HEK293 (cell line): ENCODE data around the gene SLC25A45.

Source experiments
- CTCF ChIA-PET: fragments of 350-600 bp; formaldehyde crosslinking; extraction: SDS; loops from one replicate; lab custom pipeline; 2021; ENCODE audit warnings: antibody characterized with exemption; lab: Yijun Ruan, JAX
- POLR2A ChIA-PET: fragments of 300-600 bp; formaldehyde crosslinking; extraction: SDS; loops from one replicate; lab custom pipeline; 2020; ENCODE audit warnings: antibody characterized with exemption, inconsistent platforms; lab: Yijun Ruan, JAX
- H3K27ac ChIP-seq: fragments of 200-500 bp; sonication (Bioruptor generic); 2 replicates; pipeline ENCODE4 v1.5.1; 2014; ENCODE audit warnings: low read depth, low read length, control low read depth, inconsistent platforms; ENCODE audit errors: extremely low read depth
- H3K36me3 ChIP-seq, 2 experiments: fragments of 200-500 bp in 1 of 2; sonication (Bioruptor generic) in 1 of 2; 1 replicate in 1 of 2; 2 replicates in 1 of 2; pipeline ENCODE4 v1.5.1; 2014 to 2017; ENCODE audit warnings: inconsistent platforms in 2 of 2, low read length in 2 of 2; ENCODE audit not compliant: control insufficient read depth in 2 of 2, insufficient read depth in 1 of 2
- H3K4me1 ChIP-seq: fragments of 200-500 bp; sonication (Bioruptor generic); 2 replicates; pipeline ENCODE4 v1.5.1; 2014; ENCODE audit warnings: mild to moderate bottlenecking, low read length, inconsistent platforms; ENCODE audit not compliant: control insufficient read depth, insufficient read depth
- H3K4me3 ChIP-seq: 2 replicates; pipeline ENCODE4 v1.5.1; 2011; ENCODE audit warnings: low read depth, mild to moderate bottlenecking, control low read depth, low read length, moderate library complexity
- H3K9me3 ChIP-seq: fragments of 200-500 bp; sonication (Bioruptor generic); 2 replicates; pipeline ENCODE4 v1.5.1; 2014; ENCODE audit warnings: low read depth, low read length, inconsistent platforms; ENCODE audit not compliant: control insufficient read depth, insufficient read depth
- BCL11B ChIP-seq: fragments of 450-650 bp; formaldehyde crosslinking; IDR thresholded peaks from 2 replicates; pipeline ENCODE4 v1.5.1; 2016; ENCODE audit warnings: low read depth, missing biosample characterization, missing genetic modification characterization
- IKZF3 ChIP-seq: fragments of 450-650 bp; IDR thresholded peaks from 2 replicates; pipeline ENCODE4 v1.5.0; 2018; ENCODE audit warnings: missing biosample characterization, mild to moderate bottlenecking, missing genetic modification characterization, moderate library complexity
- KLF1 ChIP-seq: fragments of 450-650 bp; formaldehyde crosslinking; IDR thresholded peaks from 2 replicates; pipeline ENCODE4 v1.5.1; 2016; ENCODE audit warnings: missing biosample characterization, missing genetic modification characterization
- KLF10 ChIP-seq: fragments of 450-650 bp; IDR thresholded peaks from 2 replicates; pipeline ENCODE4 v1.5.1; 2018; ENCODE audit warnings: missing biosample characterization, mild to moderate bottlenecking, missing genetic modification characterization
- KLF16 ChIP-seq: fragments of 450-650 bp; formaldehyde crosslinking; IDR thresholded peaks from 2 replicates; pipeline ENCODE4 v1.5.1; 2017; ENCODE audit warnings: missing biosample characterization, missing genetic modification characterization
- KLF17 ChIP-seq: fragments of 450-650 bp; formaldehyde crosslinking; IDR thresholded peaks from 2 replicates; pipeline ENCODE4 v1.5.1; 2016; ENCODE audit warnings: missing biosample characterization, missing genetic modification characterization
- KLF9 ChIP-seq: fragments of 450-650 bp; formaldehyde crosslinking; IDR thresholded peaks from 2 replicates; pipeline ENCODE4 v1.5.1; 2016; ENCODE audit warnings: missing biosample characterization, missing genetic modification characterization, low read depth
- MYNN ChIP-seq: fragments of 450-650 bp; formaldehyde crosslinking; IDR thresholded peaks from 2 replicates; pipeline ENCODE4 v1.5.1; 2016; ENCODE audit warnings: missing biosample characterization, missing genetic modification characterization, borderline replicate concordance
- OSR2 ChIP-seq: fragments of 450-650 bp; formaldehyde crosslinking; IDR thresholded peaks from 2 replicates; pipeline ENCODE4 v1.5.1; 2016; ENCODE audit warnings: missing biosample characterization, missing genetic modification characterization
- PRDM1 ChIP-seq: fragments of 450-650 bp; formaldehyde crosslinking; IDR thresholded peaks from 2 replicates; pipeline ENCODE4; 2016; ENCODE audit warnings: missing biosample characterization, missing genetic modification characterization
- RBAK ChIP-seq: fragments of 450-650 bp; formaldehyde crosslinking; IDR thresholded peaks from 2 replicates; pipeline ENCODE4 v1.5.1; 2016; ENCODE audit warnings: missing biosample characterization, missing genetic modification characterization
- SP7 ChIP-seq: fragments of 450-650 bp; formaldehyde crosslinking; IDR thresholded peaks from 2 replicates; pipeline ENCODE4 v1.5.1; 2016; ENCODE audit warnings: missing biosample characterization, missing genetic modification characterization
- TCF7L2 ChIP-seq: IDR thresholded peaks from 2 replicates; pipeline ENCODE4 v1.6.1; 2011; ENCODE audit warnings: low read depth, mild to moderate bottlenecking, inconsistent platforms, low read length, moderate library complexity, borderline replicate concordance
- ZBTB1 ChIP-seq: fragments of 450-650 bp; formaldehyde crosslinking; IDR thresholded peaks from 2 replicates; pipeline ENCODE4 v1.5.1; 2016; ENCODE audit warnings: missing biosample characterization, missing genetic modification characterization
- ZBTB17 ChIP-seq: fragments of 450-650 bp; formaldehyde crosslinking; IDR thresholded peaks from 2 replicates; pipeline ENCODE4 v1.5.1; 2016; ENCODE audit warnings: missing biosample characterization, missing genetic modification characterization
- ZBTB20 ChIP-seq: fragments of 450-650 bp; formaldehyde crosslinking; IDR thresholded peaks from 2 replicates; pipeline ENCODE4 v1.5.1; 2016; ENCODE audit warnings: missing biosample characterization, missing genetic modification characterization
- ZBTB8A ChIP-seq: fragments of 450-650 bp; formaldehyde crosslinking; IDR thresholded peaks from 2 replicates; pipeline ENCODE4 v1.5.1; 2016; ENCODE audit warnings: missing biosample characterization, missing genetic modification characterization
- ZNF10 ChIP-seq: fragments of 450-650 bp; formaldehyde crosslinking; IDR thresholded peaks from 2 replicates; pipeline ENCODE4 v1.5.1; 2017; ENCODE audit warnings: missing biosample characterization, missing genetic modification characterization
- ZNF311 ChIP-seq: fragments of 450-650 bp; formaldehyde crosslinking; IDR thresholded peaks from 2 replicates; pipeline ENCODE4 v1.5.1; 2017; ENCODE audit warnings: missing biosample characterization, missing genetic modification characterization, borderline replicate concordance
- ZNF473 ChIP-seq: fragments of 450-650 bp; formaldehyde crosslinking; IDR thresholded peaks from 2 replicates; pipeline ENCODE4 v1.5.1; 2017; ENCODE audit warnings: missing biosample characterization, missing genetic modification characterization
- ZNF514 ChIP-seq: fragments of 450-650 bp; formaldehyde crosslinking; IDR thresholded peaks from 2 replicates; pipeline ENCODE4 v1.5.1; 2016; ENCODE audit warnings: missing biosample characterization, missing genetic modification characterization
- ZNF544 ChIP-seq: fragments of 450-650 bp; formaldehyde crosslinking; IDR thresholded peaks from 2 replicates; pipeline ENCODE4 v1.5.0; 2017; ENCODE audit warnings: missing biosample characterization, missing genetic modification characterization
- ZNF548 ChIP-seq: fragments of 450-650 bp; formaldehyde crosslinking; IDR thresholded peaks from 2 replicates; pipeline ENCODE4 v1.5.1; 2016; ENCODE audit warnings: missing biosample characterization, missing genetic modification characterization
- ZNF585B ChIP-seq: fragments of 450-650 bp; formaldehyde crosslinking; IDR thresholded peaks from 2 replicates; pipeline ENCODE4 v1.5.1; 2016; ENCODE audit warnings: missing biosample characterization, missing genetic modification characterization
- ZNF623 ChIP-seq: fragments of 450-650 bp; formaldehyde crosslinking; IDR thresholded peaks from 2 replicates; pipeline ENCODE4 v1.5.1; 2016; ENCODE audit warnings: missing biosample characterization, missing genetic modification characterization
- ZNF645 ChIP-seq: fragments of 450-650 bp; formaldehyde crosslinking; IDR thresholded peaks from 2 replicates; pipeline ENCODE4; 2016; ENCODE audit warnings: missing biosample characterization, missing genetic modification characterization
- ZNF707 ChIP-seq: fragments of 450-650 bp; formaldehyde crosslinking; IDR thresholded peaks from 2 replicates; pipeline ENCODE4 v1.5.1; 2016; ENCODE audit warnings: missing biosample characterization, missing genetic modification characterization
- ZNF785 ChIP-seq: fragments of 450-650 bp; formaldehyde crosslinking; IDR thresholded peaks from 2 replicates; pipeline ENCODE4 v1.5.1; 2016; ENCODE audit warnings: missing biosample characterization, missing genetic modification characterization
- ZNF830 ChIP-seq: fragments of 450-650 bp; IDR thresholded peaks from 2 replicates; pipeline ENCODE4 v1.5.0; 2018; ENCODE audit warnings: missing biosample characterization, missing genetic modification characterization, low read depth, mild to moderate bottlenecking, moderate library complexity
- ZSCAN30 ChIP-seq: fragments of 450-650 bp; IDR thresholded peaks from 2 replicates; pipeline ENCODE4 v1.5.1; 2018; ENCODE audit warnings: missing biosample characterization, mild to moderate bottlenecking, missing genetic modification characterization, moderate library complexity
- ZXDB ChIP-seq: fragments of 450-650 bp; formaldehyde crosslinking; IDR thresholded peaks from 2 replicates; pipeline ENCODE4 v1.5.1; 2016; ENCODE audit warnings: missing biosample characterization, missing genetic modification characterization

The SLC25A45 gene

GRCh38 chr11:65419772-65420481, 37.5 kb upstream of the SLC25A45 start (continued):
- TF ChIP-seq ZNF548 (tag by site-specific recombination) = no peak
- no peak for TF ChIP-seq ZNF514 (tag by site-specific recombination)
- TF ChIP-seq ZNF830 = no peak
- TF ChIP-seq KLF1 (tag by site-specific recombination) = peak; percentile 67; the same call in 1 of the 2 replicates
- no peak for TF ChIP-seq ZSCAN30 (tag by site-specific recombination)
- no peak for TF ChIP-seq BCL11B (tag by site-specific recombination)
- no peak for TF ChIP-seq ZNF785 (tag by site-specific recombination)
- TF ChIP-seq ZNF585B = no peak
- TF ChIP-seq TCF7L2 = no peak
- TF ChIP-seq ZBTB1 (tag by site-specific recombination) = no peak

- peaks cover 0 to 17% of the 10 kb centered on the region in 2 experiments; a peak in 1 of 3 replicates for H3K36me3 ChIP-seq
- CTCF ChIA-PET = interaction anchor here (0.9 to 2.5 kb wide), 8 partner anchors 13 to 90 kb away, joined by 3 to 11 read pairs (median 4); partner anchors contain the start of gene MALAT1
- no peaks in the 10 kb centered on the region for H3K9me3 ChIP-seq
- H3K4me1 ChIP-seq = peaks cover 6% of the 10 kb centered on the region
- H3K4me3 ChIP-seq = peak overlapping the region; percentile 17
- H3K27ac ChIP-seq = peak overlapping the region; percentile 98
- 0 out of 2 replicates have a peak, but pooled peaks have one; percentile 31 for TF ChIP-seq ZXDB
- TF ChIP-seq ZNF623 = 0 out of 2 replicates have a peak, but pooled peaks have one; percentile 4
- no peak for TF ChIP-seq RBAK (tag by site-specific recombination)
- TF ChIP-seq, all 188 proteins: peak for 2
- POLR2A ChIA-PET = interaction anchor here (0.6 to 16.9 kb wide), 13 partner anchors 8 to 574 kb away, joined by 3 to 1129 read pairs (median 8); partner anchors contain the start of genes MALAT1 and SLC25A45
Measured at GRCh38 chr11:65419460-65419771, 37.0 kb upstream of the SLC25A45 start.

- Histone ChIP-seq H3K4me1 (peaks cover 6% of the 10 kb centered on the region), H3K9me3 (no peaks in the 10 kb centered on the region), H3K27ac (peak overlapping the region; percentile 98), H3K36me3 (peaks cover 0 to 12% of the 10 kb centered on the region in 2 experiments; a peak in 1 of 3 replicates), H3K4me3 (peak overlapping the region; percentile 17)
- POLR2A ChIA-PET = interaction anchor here (0.6 to 16.9 kb wide), 14 partner anchors 9 to 107 kb away, joined by 3 to 1129 read pairs (median 7); partner anchors contain the start of genes MALAT1, SCYL1 and SLC25A45
- CTCF ChIA-PET = interaction anchor here (1.2 to 2.5 kb wide), 4 partner anchors 31 to 91 kb away, joined by 3 to 10 read pairs (median 8); partner anchors contain the start of gene MALAT1
- TF ChIP-seq KLF16 (tag by site-specific recombination) (peak; percentile 70; the same call in 1 of the 2 replicates), ZNF311 (tag by site-specific recombination) (no peak), SP7 (tag by site-specific recombination) (0 out of 2 replicates have a peak, but pooled peaks have one; percentile 68), ZNF10 (tag by site-specific recombination) (peak; percentile 49; the same call in 1 of the 2 replicates), ZBTB17 (tag by site-specific recombination) (peak; percentile 74), IKZF3 (tag by site-specific recombination) (peak; percentile 13; the same call in 1 of the 2 replicates), ZBTB20 (peak; percentile 51; the same call in 1 of the 2 replicates), ZNF645 (tag by site-specific recombination) (no peak), KLF17 (peak; percentile 88), PRDM1 (tag by site-specific recombination) (no peak), ZNF707 (no peak), MYNN (tag by site-specific recombination) (no peak), OSR2 (tag by site-specific recombination) (peak; percentile 20; the same call in 1 of the 2 replicates), KLF10 (peak; percentile 94), ZNF473 (no peak), ZBTB8A (tag by site-specific recombination) (peak; percentile 97), ZNF544 (tag by site-specific recombination) (no peak), KLF9 (tag by site-specific recombination) (peak; percentile 70; the same call in 1 of the 2 replicates)
Measured at GRCh38 chr11:65418681-65419459, 36.4 kb upstream of the SLC25A45 start.
